LoVo (cell line): ENCODE results near the gene MAMDC2.

Source experiments
- DNase-seq: peaks from one replicate; pipeline ENCODE4 v3.0.0-alpha.2; 2016; ENCODE audit warnings: low spot score

Gene MAMDC2

GRCh38 chr9:70043689-70044489, at the start of gene MAMDC2:
Gene MAMDC2 (plus strand): TSS chr9:70043848. CDS start chr9:70044198, 350 bp downstream.
- DNase-seq = no peak

DNA sequence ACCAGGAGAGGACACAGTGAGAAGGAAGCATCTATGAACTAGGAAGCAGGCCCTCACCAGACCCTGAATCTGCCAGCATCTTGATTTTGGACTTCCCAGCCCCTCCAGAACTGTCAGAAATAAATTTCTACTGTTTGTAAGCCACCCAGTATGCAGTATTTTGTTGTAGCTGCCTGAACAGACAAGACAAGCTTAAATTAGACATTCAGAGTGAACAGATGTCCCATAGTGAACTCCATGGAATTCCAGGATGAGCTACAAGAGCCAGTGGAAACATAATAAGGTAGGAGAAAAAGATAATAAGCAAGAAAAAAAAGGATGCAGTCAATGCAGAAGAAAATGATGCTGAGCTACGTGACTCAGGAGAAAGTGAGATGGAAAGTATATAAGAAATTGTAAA, 47.8 kb upstream of the MAMDC2 start:
- no peak for DNase-seq

DNA sequence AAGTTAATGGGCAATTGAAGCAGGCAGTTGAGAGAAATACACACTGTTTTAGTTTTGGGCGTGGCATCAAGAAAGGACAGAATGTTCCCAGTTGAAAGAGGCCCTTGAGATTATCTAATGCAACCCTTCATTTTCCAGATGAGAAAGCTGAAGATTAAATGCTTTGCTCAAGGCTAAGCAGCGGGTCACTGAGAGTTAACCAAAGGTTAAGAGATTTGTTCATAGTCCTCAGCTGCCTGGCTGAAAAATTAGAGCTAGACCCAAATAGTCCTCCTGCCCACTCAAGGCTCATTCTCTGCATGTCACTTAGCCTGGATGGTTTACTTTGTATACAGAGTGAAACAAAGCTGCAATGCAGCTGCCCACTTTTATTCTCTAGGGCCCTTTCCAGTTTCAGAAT, 46.7 kb upstream of the MAMDC2 start:
- no peak for DNase-seq

GRCh38 chr9:69997524-69997923, 46.1 kb upstream of the MAMDC2 start:
- DNase-seq = no peak

- no peak for DNase-seq
Measured at GRCh38 chr9:69999315-69999714, 44.3 kb upstream of the MAMDC2 start.

DNA sequence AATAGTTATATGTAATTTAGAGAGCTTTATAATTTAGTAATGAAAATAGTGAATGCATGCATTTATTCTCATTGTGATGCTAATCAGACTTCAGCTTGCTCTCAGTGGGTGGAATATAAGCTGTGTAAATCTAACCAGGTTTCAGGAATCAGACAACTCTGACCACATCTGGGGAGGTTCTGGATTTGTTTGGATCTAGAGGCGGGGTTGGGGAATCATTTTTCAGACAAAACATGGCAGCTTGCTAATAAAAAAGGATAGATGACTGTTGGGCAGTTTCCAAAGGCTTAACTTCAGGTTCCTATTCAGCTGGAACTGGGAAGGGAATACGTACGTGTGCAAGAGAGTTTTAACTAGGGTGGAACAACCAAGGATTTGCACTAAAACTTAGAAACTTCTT, 43.2 kb upstream of the MAMDC2 start:
- DNase-seq = no peak

DNA sequence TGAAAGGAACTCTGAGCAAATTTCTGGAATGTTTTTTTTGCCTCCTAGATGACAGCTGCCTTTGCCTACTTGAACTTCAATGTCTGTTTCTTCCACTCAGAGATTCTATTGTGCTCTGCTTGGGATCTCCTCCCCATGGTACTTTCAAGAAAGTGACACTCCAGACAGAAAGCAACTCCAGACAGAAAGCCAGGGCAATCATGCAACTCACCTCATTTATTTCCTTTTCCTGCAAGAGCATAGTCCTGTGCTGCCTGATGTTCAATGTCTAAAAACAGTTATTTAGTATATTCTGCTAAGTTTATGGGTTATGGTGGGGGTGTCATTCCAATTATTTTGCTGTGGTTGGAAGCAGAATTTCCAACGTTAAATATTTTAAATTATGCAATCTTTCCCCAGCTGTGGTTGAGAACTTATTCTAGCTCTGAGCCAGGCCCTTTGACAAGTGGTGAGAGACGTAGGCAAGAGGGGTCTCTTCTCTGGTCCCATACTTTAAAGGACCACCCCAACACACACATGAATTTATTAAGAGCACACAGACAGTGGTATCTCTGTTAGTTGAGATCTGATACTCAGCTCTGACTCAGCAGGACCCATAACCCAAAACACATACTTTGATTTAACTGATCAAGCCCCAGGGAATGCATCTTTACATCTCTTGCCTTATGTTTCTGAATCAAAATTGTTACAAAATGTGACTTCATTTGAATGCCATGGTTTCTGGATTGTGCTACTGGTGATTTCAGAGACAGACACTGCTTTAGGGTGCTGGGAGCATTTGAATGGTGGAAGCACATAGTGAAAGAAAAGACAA, 39.5 kb upstream of the MAMDC2 start:
- DNase-seq = no peak

- DNase-seq = no peak
Measured at GRCh38 chr9:70006306-70006705, 37.3 kb upstream of the MAMDC2 start.

GRCh38 chr9:70007831-70008230, 35.8 kb upstream of the MAMDC2 start:
- DNase-seq = no peak

GRCh38 chr9:70010015-70010414, 33.6 kb upstream of the MAMDC2 start:
- no peak for DNase-seq

DNA sequence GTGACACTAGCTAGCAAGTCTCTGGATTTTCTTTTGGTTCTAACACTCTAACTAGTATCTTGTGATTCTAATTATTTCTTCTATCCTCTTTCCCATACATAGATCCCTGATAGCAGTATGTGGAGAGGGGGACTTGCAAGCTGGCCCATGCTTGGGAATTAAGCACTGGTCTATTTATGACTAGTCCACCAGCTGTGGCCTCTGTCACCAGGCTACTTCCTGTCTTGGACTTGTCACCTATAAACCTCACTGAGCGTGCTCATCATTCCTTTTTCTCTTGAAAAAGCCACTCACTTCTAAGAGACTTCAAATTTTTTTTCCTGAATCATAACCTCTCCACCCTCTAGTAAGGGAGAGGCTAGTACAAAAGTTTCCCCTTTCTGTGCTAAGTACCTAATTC, 32.3 kb upstream of the MAMDC2 start:
- DNase-seq = no peak

DNA sequence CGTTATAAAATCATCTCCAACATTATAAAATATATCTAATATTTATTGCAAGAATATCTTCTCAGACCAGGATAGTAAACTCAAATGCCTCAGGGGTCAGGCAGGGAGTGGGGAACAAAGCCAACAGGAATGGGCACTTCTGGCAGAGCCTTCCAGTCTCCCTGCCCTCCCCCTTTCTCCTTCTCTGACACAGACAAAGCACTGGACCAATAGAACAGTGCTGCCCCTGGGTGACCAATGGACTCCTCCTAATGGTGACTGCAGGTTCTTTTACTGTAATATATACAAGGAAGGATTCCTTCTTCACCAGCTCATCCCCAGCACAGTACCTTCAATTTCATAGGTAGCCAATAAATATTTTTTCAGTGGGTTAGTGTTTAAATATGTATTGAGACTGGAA, 31.1 kb upstream of the MAMDC2 start:
- no peak for DNase-seq

DNA sequence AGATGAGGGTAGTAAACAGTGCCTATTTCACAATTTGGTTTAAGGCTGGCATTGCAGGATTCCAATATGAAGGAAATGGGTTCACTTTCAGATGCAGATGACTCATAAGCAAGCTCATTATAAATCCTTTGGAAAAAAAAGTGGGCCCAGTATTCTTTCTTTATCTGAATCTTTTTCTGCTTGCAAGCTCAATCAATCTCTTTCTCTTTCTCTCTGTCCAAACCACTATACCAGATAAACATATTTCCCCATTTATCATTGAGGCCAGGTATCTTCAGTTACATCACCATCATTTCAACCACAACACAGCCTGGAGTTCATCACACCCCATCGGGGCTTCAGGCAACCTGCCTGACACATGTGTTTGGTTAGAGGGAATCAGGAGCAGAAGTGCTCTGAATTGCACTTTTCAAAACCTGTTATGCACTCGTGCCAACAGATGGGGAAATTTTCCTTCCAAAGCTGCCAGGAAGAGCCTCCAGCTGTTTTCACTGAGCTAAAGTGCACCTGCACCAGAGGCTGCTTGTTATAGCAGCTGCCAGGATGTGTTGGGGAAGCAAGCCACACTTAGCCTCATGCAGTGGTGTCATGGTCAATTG, 30.0 kb upstream of the MAMDC2 start:
- no peak for DNase-seq

GRCh38 chr9:70015099-70015498, 28.5 kb upstream of the MAMDC2 start:
- DNase-seq = no peak

DNA sequence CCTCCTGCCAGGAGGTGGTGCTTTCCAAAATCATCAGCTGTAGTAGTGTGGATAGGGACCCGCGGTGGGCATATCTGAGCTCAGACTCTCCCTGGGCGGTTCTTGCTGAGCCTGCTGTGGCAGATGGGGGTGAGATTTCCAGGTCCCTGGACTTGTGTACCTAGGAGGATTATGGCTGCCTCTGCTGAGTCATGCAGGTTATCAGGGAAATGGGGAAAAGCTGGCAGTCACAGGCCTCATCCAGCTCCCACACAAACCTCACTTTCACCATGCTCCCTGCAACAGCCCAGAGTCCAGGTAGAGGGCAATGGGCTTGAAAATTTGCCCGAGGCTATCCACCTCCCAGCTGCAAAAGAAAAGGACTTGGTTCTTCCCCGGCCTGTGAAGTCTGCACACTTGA, 23.4 kb upstream of the MAMDC2 start:
- no peak for DNase-seq

DNA sequence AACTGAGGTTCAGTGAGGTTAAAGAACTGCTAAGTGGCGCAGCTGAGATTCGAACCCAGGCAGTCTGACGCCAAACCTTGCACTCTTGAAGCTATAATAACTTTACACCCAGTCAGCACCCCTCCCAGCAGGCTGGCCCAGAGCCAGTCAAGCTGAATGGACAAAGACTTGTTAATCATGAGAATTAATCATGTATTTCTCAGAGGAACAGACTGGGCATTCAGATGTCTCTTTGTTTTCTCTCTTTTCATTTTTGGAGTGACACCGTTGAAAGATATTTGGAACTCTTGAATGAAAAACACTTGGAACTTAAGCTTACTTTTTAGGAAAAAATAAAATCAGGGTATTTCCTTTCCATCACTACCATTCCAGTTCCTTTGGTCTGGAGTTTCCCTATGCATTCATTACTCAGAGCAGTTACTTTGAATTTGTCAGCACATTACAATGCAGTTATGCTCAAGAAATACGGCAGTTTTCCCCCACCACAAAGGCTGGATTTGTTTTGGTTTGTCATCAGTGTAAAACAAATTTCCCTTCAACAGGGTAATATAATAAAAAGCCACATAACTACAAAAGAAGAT, 22.6 kb upstream of the MAMDC2 start:
- DNase-seq = no peak

- DNase-seq = no peak
Measured at GRCh38 chr9:70028287-70028686, 15.4 kb upstream of the MAMDC2 start.

GRCh38 chr9:70030156-70030555, 13.5 kb upstream of the MAMDC2 start:
- DNase-seq = no peak

DNA sequence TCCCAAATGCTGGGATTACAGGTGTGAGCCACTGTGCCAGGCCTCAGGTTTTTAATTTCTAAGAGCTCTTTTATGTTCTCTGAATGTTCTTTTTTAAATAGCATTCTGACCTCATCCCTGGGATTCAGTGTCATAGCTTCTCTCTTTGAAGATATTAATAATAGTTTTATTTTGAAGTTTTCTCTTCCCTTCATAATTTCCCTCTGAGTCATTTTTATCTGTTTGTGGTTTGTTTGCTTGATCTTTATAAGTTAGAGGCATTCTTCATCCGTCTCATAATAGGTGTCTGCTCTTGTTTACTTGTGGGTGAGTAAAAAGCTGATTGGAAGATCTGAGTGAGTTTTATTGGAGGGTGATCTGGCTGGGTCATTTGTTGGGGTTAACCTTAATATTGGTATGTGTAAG, 12.5 kb upstream of the MAMDC2 start:
- peak; percentile 63 for DNase-seq

- no peak for DNase-seq
Measured at GRCh38 chr9:70034271-70034711, 9.4 kb upstream of the MAMDC2 start.

DNA sequence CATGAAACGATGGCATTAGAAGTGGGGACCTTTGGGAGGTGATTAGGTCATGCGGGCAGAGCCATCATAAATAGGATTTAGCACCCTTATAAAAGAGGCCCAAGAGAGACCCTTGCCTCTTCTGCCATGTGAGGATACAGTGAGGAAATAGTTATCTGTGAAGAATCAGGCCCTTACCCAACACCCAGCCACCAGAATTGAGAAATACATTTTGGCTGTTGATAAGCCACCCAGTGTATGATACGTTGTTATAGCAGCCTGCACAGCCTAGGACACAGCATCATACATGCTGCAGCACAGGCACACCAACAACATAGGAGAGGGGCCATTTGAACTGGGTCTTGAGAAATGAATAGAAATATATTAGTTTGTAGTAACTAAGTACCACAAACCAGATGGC, 8.0 kb upstream of the MAMDC2 start:
- no peak for DNase-seq

GRCh38 chr9:70036641-70037040, 7.0 kb upstream of the MAMDC2 start:
- no peak for DNase-seq
